ENCODE data around the gene MAGI2.

MAGI2 gene

GRCh38 chr7:78530351-78530750, 923.1 kb downstream of the MAGI2 start:
- H2AFZ ChIP-seq (ENCODE audit: low read depth, low read length) = no peak overlapping the region
- H3K4me3 ChIP-seq (ENCODE audit: low read depth in 1 of 2, low read length in 2 of 2) = no peak overlapping the region
- H3K4me2 ChIP-seq (ENCODE audit: insufficient read depth, low read length) = no peak overlapping the region
- H4K20me1 ChIP-seq (ENCODE audit: insufficient read depth, low read length) = no peaks in the 10 kb centered on the region
- H3K27ac ChIP-seq (ENCODE audit: low read length) = no peak overlapping the region
- H3K36me3 ChIP-seq (ENCODE audit: insufficient read depth, low read length) = no peaks in the 10 kb centered on the region
- no peaks in the 10 kb centered on the region for H3K79me2 ChIP-seq (ENCODE audit: insufficient read depth, low read length)
- no peaks in the 10 kb centered on the region for H3K27me3 ChIP-seq (ENCODE audit: insufficient read depth, low read length, poor library complexity)
- H3K4me1 ChIP-seq (ENCODE audit: insufficient read depth, low read length) = no peaks in the 10 kb centered on the region
- H3K9ac ChIP-seq (ENCODE audit: low read depth, low read length) = no peak overlapping the region
- TF ChIP-seq EZH2 (IDR thresholded peaks at IDR 0.05; ENCODE audit: borderline replicate concordance, low read depth, low read length, severe bottlenecking) (no peak), CTCF (IDR thresholded peaks at IDR 0.05; ENCODE audit: borderline replicate concordance, extremely low read depth, low read length, poor library complexity, severe bottlenecking) (no peak)
- no peak for DNase-seq
- H3K9me3 ChIP-seq (ENCODE audit: insufficient read depth, low read length, severe bottlenecking) = no peaks in the 10 kb centered on the region
- ATAC-seq (ENCODE audit: insufficient read depth, low read depth) = no peak

DNA sequence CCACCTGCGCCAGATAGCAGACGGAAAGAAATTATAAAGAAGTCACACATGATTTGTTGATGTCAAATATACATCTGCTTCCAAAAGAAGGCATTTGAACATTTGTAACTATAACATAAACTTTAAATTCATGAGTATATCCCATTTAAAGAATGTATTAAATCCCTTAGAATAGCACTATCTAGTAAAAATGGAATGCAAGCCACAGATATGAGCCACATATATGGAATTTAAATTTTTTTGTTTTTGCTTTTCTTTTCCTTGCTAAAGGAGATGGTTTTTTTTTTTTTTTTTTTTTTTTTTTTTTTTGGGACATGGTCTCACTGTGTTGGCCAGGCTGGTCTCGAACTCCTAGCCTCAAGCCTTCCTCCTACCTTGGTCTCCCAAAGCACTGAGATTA, 924.1 kb downstream of the MAGI2 start:
- no peak for ATAC-seq (ENCODE audit: insufficient read depth, low read depth)
- no peaks in the 10 kb centered on the region for H3K27me3 ChIP-seq (ENCODE audit: insufficient read depth, low read length, poor library complexity)
- no peak overlapping the region for H3K27ac ChIP-seq (ENCODE audit: low read length)
- no peak overlapping the region for H3K9ac ChIP-seq (ENCODE audit: low read depth, low read length)
- TF ChIP-seq CTCF (IDR thresholded peaks at IDR 0.05; ENCODE audit: borderline replicate concordance, extremely low read depth, low read length, poor library complexity, severe bottlenecking) (no peak), EZH2 (IDR thresholded peaks at IDR 0.05; ENCODE audit: borderline replicate concordance, low read depth, low read length, severe bottlenecking) (no peak)
- H3K4me3 ChIP-seq (ENCODE audit: low read depth in 1 of 2, low read length in 2 of 2) = no peak overlapping the region
- no peaks in the 10 kb centered on the region for H3K4me1 ChIP-seq (ENCODE audit: insufficient read depth, low read length)
- no peak overlapping the region for H2AFZ ChIP-seq (ENCODE audit: low read depth, low read length)
- DNase-seq = no peak
- no peaks in the 10 kb centered on the region for H4K20me1 ChIP-seq (ENCODE audit: insufficient read depth, low read length)
- H3K79me2 ChIP-seq (ENCODE audit: insufficient read depth, low read length) = no peaks in the 10 kb centered on the region
- no peak overlapping the region for H3K4me2 ChIP-seq (ENCODE audit: insufficient read depth, low read length)
- H3K36me3 ChIP-seq (ENCODE audit: insufficient read depth, low read length) = no peaks in the 10 kb centered on the region
- no peaks in the 10 kb centered on the region for H3K9me3 ChIP-seq (ENCODE audit: insufficient read depth, low read length, severe bottlenecking)

DNA sequence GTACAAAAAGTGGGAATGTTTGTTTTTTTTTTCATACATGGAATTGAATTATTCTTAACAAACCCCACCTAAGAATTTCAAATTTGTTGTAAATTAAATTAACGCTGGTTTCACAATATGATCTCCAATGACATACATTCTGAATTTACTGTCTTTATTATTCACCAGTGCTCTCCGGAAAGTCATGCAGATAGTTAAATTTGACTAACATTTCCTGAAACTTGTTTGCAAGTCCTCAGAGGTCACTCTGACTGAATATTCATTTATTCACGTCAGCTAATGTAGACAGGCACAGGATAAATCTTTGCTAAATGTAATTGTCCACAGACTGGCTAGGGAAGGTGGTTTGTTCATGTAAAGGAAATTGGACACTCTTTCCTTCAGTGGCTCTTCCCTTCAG, 924.5 kb downstream of the MAGI2 start:
- no peaks in the 10 kb centered on the region for H4K20me1 ChIP-seq (ENCODE audit: insufficient read depth, low read length)
- H3K4me1 ChIP-seq (ENCODE audit: insufficient read depth, low read length) = no peaks in the 10 kb centered on the region
- no peaks in the 10 kb centered on the region for H3K9me3 ChIP-seq (ENCODE audit: insufficient read depth, low read length, severe bottlenecking)
- ATAC-seq (ENCODE audit: insufficient read depth, low read depth) = no peak
- no peaks in the 10 kb centered on the region for H3K27me3 ChIP-seq (ENCODE audit: insufficient read depth, low read length, poor library complexity)
- H3K79me2 ChIP-seq (ENCODE audit: insufficient read depth, low read length) = no peaks in the 10 kb centered on the region
- no peak for TF ChIP-seq EZH2 (IDR thresholded peaks at IDR 0.05; ENCODE audit: borderline replicate concordance, low read depth, low read length, severe bottlenecking)
- TF ChIP-seq CTCF (IDR thresholded peaks at IDR 0.05; ENCODE audit: borderline replicate concordance, extremely low read depth, low read length, poor library complexity, severe bottlenecking) = no peak
- no peak overlapping the region for H3K27ac ChIP-seq (ENCODE audit: low read length)
- no peak overlapping the region for H2AFZ ChIP-seq (ENCODE audit: low read depth, low read length)
- no peaks in the 10 kb centered on the region for H3K36me3 ChIP-seq (ENCODE audit: insufficient read depth, low read length)
- no peak for DNase-seq
- no peak overlapping the region for H3K9ac ChIP-seq (ENCODE audit: low read depth, low read length)
- H3K4me2 ChIP-seq (ENCODE audit: insufficient read depth, low read length) = no peak overlapping the region
- H3K4me3 ChIP-seq (ENCODE audit: low read depth in 1 of 2, low read length in 2 of 2) = no peak overlapping the region

DNA sequence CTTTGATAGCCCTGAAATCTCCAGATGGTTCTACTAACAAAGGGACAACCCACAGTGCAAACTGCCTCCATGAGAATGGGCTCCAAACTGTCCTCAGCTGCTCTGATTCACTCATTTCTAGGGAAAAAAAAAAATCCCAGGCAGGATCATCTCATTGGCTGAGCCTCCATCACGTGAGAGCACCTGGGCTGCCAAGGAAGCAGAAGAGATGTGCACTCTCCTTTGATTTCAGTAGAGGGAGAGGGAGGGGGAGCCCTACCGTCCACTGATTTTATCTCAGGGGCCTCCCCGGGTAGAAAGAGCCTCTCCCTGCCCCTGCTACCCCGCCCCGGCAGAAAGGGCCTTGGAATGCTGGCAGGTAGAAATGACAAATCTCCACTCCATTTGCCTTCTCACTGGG, 929.5 kb downstream of the MAGI2 start:
- DNase-seq (no peak), ATAC-seq (ENCODE audit: insufficient read depth, low read depth) (no peak)
- Histone ChIP-seq H3K27ac (ENCODE audit: low read length) (no peak overlapping the region), H3K4me2 (ENCODE audit: insufficient read depth, low read length) (no peak overlapping the region), H3K4me3 (ENCODE audit: low read depth in 1 of 2, low read length in 2 of 2) (no peak overlapping the region), H3K36me3 (ENCODE audit: insufficient read depth, low read length) (no peaks in the 10 kb centered on the region), H2AFZ (ENCODE audit: low read depth, low read length) (no peak overlapping the region), H4K20me1 (ENCODE audit: insufficient read depth, low read length) (no peaks in the 10 kb centered on the region), H3K9me3 (ENCODE audit: insufficient read depth, low read length, severe bottlenecking) (no peaks in the 10 kb centered on the region), H3K27me3 (ENCODE audit: insufficient read depth, low read length, poor library complexity) (no peaks in the 10 kb centered on the region), H3K79me2 (ENCODE audit: insufficient read depth, low read length) (no peaks in the 10 kb centered on the region), H3K9ac (ENCODE audit: low read depth, low read length) (no peak overlapping the region), H3K4me1 (ENCODE audit: insufficient read depth, low read length) (no peaks in the 10 kb centered on the region)
- TF ChIP-seq EZH2 (IDR thresholded peaks at IDR 0.05; ENCODE audit: borderline replicate concordance, low read depth, low read length, severe bottlenecking) (no peak), CTCF (IDR thresholded peaks at IDR 0.05; ENCODE audit: borderline replicate concordance, extremely low read depth, low read length, poor library complexity, severe bottlenecking) (no peak)

All from DND-41 (cell line).